ENCODE results near the gene TCOF1.
A peak's percentile ranks its signal among the peaks of the same experiment; 100 is the strongest.
"Not testable (repeated sequence)": the region's sequence is repeated elsewhere in the genome, so short reads cannot be mapped to it uniquely, and the experiment has no call there.

Gene TCOF1

DNA sequence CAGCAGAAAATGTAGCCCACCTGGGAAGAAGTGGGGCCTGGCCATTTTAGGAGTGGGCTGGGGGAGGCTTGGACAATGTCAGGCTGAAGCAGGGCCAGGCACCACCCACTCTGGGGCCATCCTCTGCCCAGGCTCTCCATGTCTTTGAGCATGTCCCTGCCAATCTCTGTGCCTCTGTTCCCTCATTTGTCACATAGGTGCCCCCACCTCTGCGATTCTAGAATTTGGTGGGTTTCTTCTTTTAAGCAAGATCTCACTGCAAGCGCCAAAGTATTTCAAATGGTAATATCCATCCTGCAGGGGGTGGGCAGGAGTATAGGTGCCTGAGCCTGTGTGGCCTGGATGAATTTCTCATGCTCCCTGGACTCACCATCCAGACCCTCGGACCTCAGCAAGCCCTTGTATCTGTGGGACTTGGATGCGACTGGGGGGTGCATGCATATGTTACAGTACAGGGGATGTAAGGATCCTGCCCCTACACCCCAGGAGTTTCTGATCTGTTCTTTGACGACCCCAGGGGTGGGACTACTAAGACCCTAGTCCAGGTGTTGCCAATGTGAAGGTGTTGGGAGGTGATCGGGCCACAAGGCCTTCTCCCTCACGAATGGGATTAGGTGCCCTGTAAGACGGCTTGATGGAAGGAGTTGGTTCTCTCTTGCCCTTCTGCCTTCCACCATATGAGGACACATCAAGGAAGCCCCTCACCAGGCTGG is 50.9 kb downstream of the TCOF1 start:
- no peak for DNase-seq

DNA sequence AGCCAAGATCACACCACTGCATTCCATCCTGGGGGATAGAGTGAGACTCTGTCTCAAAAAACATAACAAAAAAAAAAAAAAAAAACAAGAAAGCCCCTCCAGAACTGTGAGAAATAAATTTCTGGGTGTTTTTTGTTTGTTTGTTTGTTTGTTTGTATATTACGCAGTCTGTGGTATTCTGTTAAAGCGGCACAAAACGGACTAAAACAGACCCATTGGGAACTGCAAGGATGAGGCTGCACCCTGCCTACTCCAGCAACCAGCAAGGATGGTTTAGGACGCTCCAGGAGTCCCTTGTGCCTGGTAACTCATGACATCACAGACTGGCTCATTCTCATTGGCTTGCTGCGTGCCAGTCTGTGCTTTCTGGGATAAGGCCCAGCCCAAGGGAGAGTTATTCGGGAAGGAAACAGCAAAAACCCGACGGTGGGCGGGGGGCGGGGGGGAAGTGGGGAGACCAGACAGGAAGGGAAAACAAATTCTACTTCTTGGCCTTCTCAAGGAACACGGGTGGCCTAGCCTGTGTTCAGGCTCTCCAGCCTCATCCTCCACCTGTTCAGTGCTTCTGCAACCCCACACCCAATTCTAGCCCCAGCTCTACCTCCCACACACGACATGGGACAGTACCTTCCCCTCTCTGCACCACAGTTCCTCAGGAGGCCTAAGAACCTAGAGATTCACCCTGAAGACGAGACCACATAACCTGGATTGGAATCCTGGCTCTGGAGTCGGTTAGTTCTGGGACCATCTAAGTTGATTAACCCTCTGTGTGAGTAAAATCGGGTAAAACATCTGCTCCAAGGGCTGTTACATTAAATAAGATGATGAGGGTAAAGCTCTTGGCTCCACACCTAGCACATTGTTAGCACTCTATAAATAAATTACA is 52.4 kb downstream of the TCOF1 start:
- DNase-seq: peak; percentile 60

DNA sequence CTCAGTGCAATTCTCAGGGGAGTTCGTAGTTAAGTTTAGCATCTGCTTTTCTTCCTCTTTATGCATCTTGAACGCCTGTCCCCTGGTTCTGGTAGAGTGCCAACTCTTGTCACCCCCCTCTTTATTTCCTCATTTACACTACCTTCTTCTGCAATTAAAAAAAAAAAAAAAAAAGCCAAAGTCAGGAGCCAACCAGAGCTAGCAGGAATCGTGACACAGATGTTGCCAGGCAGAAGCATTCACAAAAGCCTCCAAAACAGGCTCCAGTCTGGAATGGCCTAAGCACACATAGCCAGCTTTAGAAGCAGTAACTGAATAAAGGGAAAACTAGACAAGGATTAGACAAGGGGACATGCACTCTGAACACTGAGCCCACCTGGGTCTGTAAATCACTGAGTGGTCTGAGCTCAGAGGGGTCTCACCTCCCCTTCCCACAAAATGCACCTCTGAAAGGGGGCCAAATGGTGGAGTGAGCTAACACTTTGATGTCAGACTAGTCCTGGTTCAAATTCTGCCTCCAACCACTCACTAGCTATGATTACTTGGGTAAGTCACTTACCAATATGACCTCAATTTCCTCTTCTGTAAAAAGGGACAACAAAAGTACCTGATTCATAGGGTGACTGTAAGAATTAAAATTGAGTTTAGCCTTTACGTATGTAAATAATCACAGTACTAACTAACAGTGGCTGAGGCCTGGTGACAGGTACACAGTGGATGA is 53.2 kb downstream of the TCOF1 start:
- DNase-seq: peak; percentile 19

DNA sequence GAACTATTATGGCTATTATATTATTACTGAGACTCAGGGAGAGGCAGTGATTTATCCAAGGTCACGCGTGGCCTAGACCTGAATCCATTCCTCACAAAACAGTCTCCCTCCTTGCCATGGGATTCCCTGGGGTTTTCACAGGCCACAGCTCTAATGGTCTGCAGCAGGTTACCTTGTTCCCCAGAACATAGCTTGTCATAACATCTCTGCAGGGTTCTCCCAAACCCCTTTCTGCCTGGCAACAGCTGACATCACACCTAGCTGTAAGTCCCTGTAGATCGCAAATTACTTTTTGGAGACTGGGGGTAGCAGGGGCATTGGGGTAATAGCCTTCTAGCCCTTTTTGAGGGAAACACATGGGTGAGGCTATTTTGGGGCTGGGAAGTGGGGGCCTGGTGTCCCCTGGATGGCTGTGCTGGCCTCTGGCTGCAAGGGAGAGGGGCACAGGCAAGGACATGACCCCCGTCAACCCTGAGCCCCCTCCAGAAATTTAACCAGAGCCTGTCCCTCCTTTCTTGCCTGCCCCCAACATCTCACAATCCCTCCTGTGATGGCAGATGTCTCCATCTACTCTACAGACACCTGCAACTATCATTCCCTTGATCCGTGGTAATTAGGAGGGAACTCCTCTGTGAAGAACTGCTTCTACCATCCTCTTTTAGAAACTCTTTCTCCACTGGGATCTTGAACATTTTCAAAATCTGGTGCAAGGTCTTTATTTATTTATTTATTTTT is 53.9 kb downstream of the TCOF1 start:
- no peak for DNase-seq

DNA sequence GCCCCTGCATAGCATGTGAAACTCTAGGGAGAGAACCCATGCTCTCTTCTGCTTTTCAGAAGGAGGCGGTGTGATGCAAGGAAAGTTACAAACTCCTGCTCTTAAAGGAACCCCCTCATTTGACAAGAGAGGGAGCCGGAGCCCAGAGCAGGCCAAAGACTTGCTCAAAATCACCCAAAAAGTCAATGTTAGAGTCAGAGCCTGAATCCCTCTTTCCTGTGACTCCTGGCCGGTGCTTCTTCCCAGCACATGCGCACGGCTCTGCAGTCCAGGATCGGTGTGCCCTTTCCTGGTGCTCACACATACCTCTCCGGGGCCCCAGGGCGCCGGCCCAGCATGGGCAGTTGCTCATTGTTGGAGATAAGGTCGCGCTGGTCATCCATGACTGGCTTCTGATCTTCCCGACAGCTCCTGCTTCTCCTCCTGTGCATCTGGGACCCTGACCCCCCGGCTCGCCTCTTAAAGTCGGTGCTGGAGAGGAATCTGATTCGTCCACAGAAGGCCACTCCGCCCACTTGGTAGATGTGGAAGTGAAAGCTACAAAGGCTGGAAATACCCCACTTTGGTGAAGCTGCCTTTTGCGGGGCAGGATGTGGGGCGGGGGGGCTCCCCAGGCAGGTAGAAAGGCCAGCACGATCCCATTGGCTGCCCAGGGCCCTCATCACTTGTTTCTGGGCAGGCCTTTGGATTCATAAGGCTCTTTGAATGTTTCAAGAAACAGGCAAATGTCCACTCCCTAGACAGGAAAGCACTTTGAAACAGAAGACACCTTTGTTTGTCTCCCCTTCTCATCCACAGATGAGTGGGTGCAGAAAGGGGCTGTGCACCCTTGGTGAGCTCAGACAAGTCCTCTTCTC is 55.0 kb downstream of the TCOF1 start, which contains the start of gene CD74:
CD74 (minus strand) TSS at position 592 of the 857 bp plus-strand sequence; CDS start at position 431, 161 bp downstream.
- no peak for DNase-seq

DNA sequence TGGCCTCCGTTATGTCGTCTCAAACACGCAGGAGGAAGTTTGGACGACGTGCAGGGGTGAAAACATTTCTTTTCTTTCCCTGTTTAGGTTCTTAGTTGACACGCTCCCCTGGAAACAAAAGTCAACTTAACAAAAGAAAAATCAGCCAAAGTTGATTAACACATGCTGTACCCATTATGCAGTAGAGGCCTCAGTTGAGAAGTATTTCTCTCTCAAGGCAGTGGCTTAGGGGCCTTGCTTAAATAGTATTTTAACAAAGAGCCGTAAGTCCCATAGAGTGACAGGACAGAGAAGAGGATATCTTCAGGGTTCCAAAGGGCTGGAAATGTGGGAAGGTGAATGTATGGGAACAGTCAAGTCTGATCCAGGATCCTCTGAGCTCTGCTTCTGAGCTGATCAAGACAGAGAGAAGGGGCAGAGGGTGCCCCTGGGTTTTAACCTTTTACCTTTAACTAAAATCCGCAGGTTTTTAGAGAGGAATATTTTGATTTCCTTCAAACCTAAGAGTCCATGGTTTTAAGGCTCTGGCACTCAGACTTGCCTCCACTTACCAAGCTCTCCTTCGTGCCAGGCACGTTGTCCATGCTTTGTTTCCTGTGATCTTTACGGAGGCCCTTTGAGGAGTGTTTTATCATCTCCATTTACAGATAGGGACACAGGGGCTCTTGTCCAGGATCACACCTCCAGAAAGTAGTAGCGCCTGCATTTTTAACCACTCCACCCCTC is 55.8 kb downstream of the TCOF1 start:
- DNase-seq: no peak

DNA sequence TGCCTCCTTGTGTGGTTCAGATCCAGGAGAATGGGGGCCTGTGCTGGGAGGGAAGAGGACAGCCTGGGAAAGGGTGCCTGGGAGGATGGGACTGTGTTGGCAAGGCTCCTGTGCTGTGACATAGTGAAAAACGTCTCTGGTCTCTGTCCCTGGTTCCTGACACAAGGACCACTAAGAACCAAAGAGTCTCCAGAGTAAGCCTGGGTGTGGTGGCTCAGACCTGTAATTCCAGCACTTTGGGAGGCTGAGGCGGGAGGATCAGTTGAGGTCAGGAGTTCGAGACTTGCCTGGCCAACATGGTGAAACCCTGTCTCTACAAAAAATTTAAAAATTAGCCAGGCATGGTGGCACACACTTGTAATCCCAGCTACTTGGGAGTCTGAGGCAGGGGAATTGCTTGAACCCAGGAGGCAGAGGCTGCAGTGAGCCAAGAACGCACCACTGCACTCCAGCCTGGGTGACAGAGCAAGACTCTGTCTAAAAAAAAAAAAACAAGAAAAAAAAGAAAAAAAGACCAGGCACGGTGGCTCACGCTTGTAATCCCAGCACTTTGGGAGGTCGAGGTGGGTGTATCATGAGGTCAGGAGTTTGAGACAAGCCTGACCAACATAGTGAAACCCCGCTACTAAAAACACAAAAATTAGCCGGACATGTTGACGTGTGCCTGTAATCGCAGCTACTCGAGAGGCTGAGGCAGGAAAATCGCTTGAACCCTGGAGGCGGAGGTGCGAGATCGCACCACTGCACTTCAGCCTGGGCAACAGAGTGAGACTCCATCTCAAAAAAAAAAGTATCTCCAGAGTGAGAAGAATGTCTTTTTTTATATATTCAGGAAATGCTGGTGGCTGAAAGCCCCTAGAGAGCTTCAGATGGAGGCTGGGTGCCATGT is 56.6 kb downstream of the TCOF1 start:
- DNase-seq: not testable (repeated sequence)

DNA sequence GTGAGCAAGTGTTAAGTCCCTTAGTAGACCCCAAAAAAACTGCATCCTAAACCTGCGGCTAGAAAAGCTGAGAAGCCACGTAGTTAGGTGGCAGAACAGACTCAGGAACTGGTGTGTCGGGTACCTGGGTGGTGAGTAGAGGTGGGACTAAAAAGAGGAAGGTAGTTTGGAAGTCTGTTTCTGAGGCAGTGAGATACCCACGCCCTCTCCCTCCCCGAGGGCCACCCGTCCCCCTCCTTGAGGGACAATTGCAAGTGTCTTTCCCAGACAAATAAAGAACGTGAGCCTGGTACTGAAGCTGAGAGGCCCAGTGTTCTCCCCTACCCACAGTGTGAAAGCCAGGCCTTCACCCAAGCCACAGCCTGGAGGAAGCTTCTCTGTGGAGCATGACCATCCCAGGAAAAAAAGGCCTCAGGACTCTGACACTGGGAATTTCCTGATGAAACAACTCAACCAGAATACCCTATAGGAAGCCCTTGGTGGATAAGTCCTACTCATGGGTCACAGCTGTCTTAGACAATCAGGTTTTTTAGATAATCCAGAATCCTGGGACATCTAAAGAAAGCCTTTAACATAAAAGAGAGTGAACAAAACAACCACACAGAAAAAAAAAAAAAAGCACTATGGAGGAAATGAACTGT is 62.3 kb downstream of the TCOF1 start:
- DNase-seq: no peak

DNA sequence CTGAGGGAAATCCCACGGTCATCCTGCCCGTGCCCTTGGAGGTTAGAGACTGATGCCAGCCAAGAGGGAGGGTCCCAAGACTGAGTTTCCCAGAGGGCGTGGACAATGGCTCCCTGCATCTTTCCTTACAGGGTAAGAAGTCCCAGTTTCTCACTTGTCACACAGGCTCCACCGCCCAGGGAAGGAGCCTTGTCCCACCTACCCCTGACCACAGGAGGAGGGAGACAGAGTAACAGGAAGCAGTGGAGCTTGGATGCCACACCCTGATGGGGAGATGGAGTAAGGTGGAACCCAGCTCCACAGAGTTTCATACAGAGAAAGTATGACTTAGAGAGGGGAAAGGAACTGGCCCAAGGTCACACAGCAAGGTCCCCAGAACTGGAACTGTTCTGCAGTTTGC is 64.6 kb downstream of the TCOF1 start:
- no peak for DNase-seq

DNA sequence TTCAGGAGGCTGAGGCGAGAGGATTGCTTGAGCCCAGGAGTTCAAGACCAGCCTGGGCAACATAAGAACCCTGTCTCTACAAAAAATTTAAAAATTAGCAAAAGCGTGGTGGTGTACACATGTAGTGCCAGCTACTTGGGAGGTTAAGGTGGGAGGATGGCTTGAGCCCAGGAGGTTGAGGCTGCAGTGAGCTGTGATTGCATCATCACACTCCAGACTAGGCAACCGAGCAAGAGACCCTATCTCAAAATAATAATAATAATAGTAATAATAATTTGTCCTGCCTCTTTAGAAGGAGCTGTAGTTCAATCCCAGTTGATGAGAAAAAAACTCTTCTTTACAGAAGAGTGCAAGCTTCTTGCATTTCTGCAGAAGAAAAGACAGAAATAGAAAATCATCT is 65.3 kb downstream of the TCOF1 start:
- DNase-seq: no peak

DNA sequence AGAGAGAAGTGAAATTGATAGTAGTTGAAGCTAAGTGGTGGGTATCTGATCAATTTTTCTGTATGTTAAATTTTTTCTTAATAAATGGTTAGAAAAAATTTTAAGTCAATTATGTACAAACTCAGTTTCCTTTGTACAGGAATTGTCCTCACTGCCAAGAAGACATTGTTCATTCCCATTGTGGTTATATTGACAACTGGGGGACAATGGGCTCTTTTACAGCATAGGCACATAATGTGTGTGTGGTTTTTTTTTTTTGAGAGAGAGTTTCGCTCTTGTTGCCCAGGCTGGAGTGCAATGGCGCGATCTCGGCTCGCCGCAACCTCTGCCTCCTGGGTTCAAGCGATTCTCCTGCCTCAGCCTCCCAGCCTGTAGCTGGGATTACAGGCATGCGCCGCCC is 68.7 kb downstream of the TCOF1 start:
- DNase-seq: not testable (repeated sequence)

DNA sequence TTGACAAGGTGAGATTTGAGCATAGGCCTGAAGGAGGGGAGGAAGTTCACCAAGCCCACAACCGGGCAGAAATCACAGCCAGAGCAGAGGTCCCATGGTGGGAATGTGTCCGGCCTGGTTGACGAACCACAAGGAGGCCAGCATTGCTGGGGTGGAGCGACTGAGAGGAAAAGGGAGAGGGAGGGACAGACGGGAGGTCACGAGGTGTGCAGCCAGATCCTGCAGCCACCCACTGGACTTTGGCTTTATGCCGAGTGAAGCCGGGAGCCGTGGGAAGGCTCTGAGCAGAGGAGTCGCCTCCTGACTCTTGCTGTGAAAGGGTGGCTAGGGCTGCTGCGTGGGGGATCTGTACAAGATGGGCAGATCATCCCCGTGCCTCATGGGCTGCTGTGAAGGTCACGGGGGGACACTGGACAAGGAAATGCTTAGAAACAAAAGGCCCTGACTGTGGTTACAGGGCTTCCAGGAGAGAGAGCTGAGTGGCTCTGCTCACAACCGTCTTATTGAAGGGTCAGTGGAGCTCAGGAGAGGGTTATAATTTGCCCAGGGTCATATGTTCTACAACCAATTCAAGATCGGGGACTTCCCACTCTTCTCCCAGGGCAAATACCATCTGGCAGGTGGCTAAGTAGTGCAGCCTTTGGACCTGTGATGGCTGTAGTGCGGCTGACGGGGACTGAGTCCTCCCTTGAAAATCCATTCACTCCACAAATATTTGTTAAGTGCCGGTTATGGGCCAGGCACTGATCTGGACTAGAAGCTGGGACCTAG is 70.8 kb downstream of the TCOF1 start:
- no peak for DNase-seq

DNA sequence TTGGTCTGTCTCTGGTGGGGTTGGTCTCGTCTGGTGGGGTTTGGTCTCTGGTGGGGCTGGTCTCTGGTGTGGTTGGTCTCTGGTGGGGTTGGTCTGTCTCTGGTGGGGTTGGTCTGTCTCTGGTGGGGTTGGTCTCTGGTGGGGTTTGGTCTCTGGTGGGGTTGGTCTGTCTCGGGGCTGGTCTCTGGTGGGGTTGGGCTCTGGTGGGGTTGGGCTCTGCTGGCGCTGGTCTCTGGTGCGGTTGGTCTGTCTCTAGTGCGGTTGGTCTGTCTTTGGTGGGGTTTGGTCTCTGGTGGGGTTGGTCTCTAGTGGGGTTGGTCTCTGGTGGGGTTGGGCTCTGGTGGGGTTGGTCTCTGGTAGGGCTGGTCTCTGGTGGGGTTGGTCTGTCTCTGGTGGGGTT is 71.5 kb downstream of the TCOF1 start:
- DNase-seq: no peak

DNA sequence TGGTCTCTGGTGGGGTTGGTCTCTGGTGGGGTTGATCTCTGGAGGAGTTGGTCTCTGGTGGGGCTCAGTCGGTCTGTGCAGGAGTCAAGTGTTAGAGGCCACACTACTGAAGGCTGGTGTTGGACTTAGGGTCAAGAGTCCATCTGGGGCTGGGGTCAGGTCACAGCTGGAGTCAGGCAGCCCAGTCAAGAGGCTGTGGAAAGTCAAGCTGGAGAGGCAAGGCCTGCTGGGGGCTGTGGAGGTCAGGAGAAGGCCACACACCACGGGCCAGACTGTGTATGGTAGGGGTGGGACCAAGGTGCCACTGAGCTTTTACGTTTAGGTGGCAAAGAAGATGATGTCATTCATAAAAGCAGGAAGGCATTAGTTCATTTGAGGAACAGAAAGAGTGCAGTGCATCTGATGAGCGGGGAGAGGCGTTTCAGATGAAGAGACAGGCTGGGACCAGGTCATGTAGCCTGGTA is 71.9 kb downstream of the TCOF1 start:
- no peak for DNase-seq

DNA sequence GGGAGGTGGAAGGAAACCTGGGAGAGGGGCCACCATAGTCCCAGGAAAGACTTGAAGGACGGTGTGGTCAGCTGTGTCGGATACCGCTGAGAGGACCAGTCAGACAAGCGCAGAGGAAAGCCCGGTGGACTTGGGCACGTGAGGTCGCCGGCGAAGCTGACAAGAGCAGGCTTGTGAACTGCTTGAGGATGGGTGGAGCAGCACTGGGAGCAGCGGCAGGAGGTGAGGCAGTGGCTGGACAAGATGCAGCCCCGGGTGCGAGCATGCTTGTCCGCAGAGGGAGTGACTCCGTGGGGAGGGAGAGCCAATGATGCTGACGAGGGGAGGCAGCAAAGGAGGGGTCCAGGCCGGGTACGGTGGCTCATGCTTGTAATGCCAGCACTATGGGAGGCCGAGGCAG is 73.6 kb downstream of the TCOF1 start:
- DNase-seq: no peak

DNA sequence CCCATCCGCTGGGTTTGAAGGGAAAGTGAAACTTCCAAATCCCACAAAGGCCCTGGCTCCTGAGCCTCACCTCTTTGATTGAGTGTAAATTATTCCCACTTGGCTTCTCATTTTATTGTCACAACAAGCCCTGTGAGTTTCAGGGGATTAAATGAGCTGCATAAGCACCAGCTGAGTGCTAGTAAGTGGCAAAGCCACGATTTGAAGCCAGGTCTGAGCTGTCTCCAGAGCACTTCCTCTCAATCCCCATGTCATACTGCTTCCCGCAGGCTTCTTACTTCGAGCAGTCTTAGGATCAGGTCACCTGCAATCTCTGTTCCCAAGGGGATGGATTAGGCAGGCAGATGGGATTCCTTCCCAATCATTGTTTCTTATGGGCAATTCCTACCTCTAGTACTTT is 74.1 kb downstream of the TCOF1 start:
- DNase-seq: no peak

DNA sequence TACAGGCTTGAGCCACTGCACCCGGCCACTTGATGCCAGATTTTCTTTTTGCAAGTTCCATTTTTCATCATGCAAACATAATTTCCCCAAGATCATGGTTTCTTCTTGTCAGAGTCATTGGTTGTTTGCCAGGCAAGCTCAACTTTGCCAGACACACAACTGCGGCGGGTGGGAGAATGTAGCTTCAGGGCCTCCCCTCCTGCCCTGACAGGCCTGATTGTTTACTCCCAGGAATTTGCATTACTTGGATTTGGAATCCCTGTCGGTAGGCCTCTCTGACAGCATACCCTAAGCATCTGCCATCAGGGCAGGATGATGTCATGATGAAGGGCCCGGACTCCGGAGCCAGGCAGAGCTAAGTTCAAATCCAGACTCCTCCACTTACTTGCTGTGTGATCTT is 77.0 kb downstream of the TCOF1 start:
- DNase-seq: no peak

DNA sequence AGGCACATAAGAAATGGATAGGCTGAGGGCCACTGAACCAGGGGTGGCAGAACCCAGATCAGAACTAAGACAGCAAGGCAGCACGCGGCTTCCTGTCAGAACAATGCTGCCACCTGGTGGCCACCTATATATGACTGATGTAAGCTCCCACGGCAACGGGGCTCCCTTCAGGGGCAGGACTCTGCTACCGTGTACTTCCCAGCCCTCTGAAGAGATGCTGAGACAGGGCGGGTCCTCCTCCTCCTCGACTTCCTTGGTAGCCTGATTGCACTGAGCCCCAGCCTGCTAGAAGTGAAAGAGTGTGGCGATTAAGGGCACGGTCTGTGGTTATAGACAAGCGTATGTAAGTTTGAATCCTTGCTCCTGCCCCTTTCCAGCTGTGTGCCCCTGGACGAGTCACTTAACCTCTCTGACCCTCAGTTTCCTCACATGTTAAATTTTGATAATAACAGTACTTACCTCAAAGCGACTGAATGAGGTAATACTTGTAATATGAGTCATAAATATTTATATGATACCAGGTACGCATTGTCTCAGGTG is 78.7 kb downstream of the TCOF1 start:
- peak; percentile 17 for DNase-seq

Measured in NCI-H2081 treated with DMSO at 0.1 percent for 48 hours (cell line).